Stomach (tissue), 9 donors: Measurements from ENCODE around the gene IDH1. TPM values are rescaled to one million over a fixed set of nuclear protein-coding genes. Genes with fewer than 3 reads are reported as not detected.
A peak's percentile ranks its signal among the peaks of the same experiment; 100 is the strongest.

Experiments
- DNase-seq, 2 donors: peaks; one replicate each; pipeline versions ENCODE4 v3.0.0 to v3.0.0-alpha.2; 2013 to 2019
- H3K27ac ChIP-seq, 5 donors: fragments of 200-600 bp in 4 of 5; sonication (generic) in 4 of 5; one replicate each; pipeline ENCODE4 v1.5.1; 2013 to 2019; ENCODE audit warnings: mild to moderate bottlenecking in 1 of 5, moderate library complexity in 1 of 5
- H3K27me3 ChIP-seq, 3 donors: fragments of 200-600 bp; sonication (generic); one replicate each; pipeline ENCODE4 v1.5.1; 2017 to 2019; ENCODE audit warnings: mixed run types in 1 of 3
- H3K36me3 ChIP-seq, 4 donors: fragments of 200-600 bp; sonication (generic); 1 replicate in 3 of 4; 2 replicates in 1 of 4; pipeline ENCODE4 v1.5.1; 2016 to 2019
- H3K4me1 ChIP-seq, 4 donors: fragments of 200-600 bp; sonication (generic); one replicate each; pipeline ENCODE4 v1.5.1; 2016 to 2019
- H3K4me3 ChIP-seq, 4 donors: fragments of 200-600 bp; sonication (generic) in 3 of 4; one replicate each; pipeline ENCODE4 v1.5.1; 2016 to 2019; ENCODE audit warnings: mild to moderate bottlenecking in 1 of 4
- H3K9me3 ChIP-seq, 4 donors: fragments of 200-600 bp; sonication (generic); one replicate each; pipeline ENCODE4 v1.5.1; 2016 to 2019
- EP300 ChIP-seq: sonication (generic); formaldehyde crosslinking; IDR thresholded peaks from one replicate; pipeline ENCODE4 v1.6.1; 2017; ENCODE audit warnings: antibody characterized with exemption
- POLR2A ChIP-seq, 4 donors: fragments of 450-650 bp; IDR thresholded peaks; one replicate each; pipeline ENCODE4 v1.6.1; 2016; ENCODE audit warnings: antibody characterized with exemption in 4 of 4, control low read depth in 2 of 4, mild to moderate bottlenecking in 1 of 4, moderate library complexity in 1 of 4
- POLR2AphosphoS5 ChIP-seq, 3 donors: sonication (generic); formaldehyde crosslinking; IDR thresholded peaks; one replicate each; pipeline ENCODE4 v1.6.1; 2016; ENCODE audit warnings: antibody characterized with exemption in 3 of 3
- WGBS, 5 donors: extraction: QIAGEN DNeasy Blood & Tissue Kit in 3 of 5; methylation state at CpG; one replicate each; pipeline versions ENCODE4 v1.1.5 to v1.1.7; 2013 to 2018; 5-methylcytosine and 5-hydroxymethylcytosine counted together
- intact Hi-C: fragments of 100-400 bp; cut with DNase I; formaldehyde crosslinking; loops from one replicate; pipeline ENCODE4 v1.15.1; 2023; ENCODE audit warnings: low total_unique reads
- polyA plus RNA-seq, 3 donors: library from polyadenylated mRNA; stranded (reverse); fragments of 200-250 nt; gene quantifications; one replicate each; pipeline ENCODE4 v1.2.3, GENCODE V29; 2013
- total RNA-seq, 5 donors: library from RNA; depleted of rRNA; stranded (reverse); fragments of >200 nt; gene quantifications; one replicate each; pipeline versions ENCODE4 v1.1.0 to v1.2.3, GENCODE V29; 2014 to 2016
- TF ChIP-seq, protein P1 (sequence below), 7 experiments: fragments of 450-650 bp in 4 of 7; fragments of 200-600 bp in 3 of 7; sonication (generic) in 3 of 7; IDR thresholded peaks; one replicate each; pipeline ENCODE4 v1.5.1; 2016 to 2019; ENCODE audit warnings: antibody characterized with exemption in 7 of 7, control low read depth in 2 of 7, mild to moderate bottlenecking in 1 of 7
- donor health status: healthy with polysubstance abuse.
- donor health status: Bipolar disorder and iron deficiency.
- donor health status: healthy.

The IDH1 gene
- total and polyA plus RNA-seq, 8 donors, result 18.1 to 106 (median 83.4) TPM

DNA sequence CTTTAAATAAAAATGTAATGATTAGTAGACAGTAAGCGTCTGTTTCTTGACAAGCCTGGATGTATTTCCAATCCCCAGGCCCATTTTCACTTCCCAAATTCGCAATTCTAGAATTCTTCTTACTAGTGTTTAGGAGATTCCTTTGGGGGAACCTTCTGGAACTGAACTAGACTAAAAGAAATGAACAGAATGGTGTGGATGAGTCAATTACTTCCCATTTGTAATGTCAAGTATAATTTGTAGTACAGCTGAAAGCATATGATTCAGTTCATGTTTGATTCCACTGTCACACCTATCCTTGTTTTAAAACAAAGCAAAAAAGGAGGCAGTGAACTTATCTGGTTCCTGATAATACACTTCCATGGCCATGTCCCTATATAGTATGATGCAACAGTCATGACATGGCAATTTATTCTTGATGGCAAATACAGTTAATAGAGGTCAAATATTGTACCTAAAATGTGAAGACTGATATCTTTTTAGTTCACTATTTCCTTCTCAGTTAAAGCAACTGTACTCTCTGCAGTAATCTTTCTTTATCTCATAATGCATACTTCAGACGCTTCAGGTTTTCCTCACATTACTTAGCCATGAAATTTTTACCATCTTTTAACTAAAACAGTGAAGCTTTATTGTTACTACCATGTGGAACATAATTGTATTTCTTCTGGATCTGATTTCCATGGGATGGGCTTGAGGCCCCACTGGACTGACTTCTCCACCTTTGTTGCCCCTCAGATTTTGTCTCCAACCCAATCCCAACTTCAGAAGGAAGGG lies 2.0 kb downstream of the IDH1 start:
- peak overlapping the region; percentile 72 to 89 (median 80) for H3K27ac ChIP-seq

DNA sequence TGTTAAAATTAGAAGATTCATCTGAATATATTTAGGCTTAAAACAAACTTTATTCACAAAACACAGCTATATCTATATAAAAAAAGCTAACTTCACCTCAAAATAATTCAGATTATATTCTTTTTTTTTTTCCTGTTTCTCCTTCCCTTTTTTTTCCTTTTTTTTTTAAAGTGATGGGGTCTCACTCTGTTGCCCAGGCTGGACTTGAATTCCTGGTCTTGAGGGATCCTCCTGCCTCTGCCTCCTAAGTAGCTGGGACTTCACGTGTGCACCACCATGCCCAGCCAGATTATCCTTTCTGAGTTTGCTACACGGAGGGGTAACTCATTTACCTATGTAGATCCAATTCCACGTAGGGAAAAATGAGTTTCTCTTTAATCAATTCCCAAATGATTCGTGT lies 3.8 kb downstream of the IDH1 start:
- TF ChIP-seq, protein P1, sequence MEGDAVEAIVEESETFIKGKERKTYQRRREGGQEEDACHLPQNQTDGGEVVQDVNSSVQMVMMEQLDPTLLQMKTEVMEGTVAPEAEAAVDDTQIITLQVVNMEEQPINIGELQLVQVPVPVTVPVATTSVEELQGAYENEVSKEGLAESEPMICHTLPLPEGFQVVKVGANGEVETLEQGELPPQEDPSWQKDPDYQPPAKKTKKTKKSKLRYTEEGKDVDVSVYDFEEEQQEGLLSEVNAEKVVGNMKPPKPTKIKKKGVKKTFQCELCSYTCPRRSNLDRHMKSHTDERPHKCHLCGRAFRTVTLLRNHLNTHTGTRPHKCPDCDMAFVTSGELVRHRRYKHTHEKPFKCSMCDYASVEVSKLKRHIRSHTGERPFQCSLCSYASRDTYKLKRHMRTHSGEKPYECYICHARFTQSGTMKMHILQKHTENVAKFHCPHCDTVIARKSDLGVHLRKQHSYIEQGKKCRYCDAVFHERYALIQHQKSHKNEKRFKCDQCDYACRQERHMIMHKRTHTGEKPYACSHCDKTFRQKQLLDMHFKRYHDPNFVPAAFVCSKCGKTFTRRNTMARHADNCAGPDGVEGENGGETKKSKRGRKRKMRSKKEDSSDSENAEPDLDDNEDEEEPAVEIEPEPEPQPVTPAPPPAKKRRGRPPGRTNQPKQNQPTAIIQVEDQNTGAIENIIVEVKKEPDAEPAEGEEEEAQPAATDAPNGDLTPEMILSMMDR (IDR thresholded peaks at IDR 0.05), result no peak
- TF ChIP-seq POLR2AphosphoS5 (IDR thresholded peaks at IDR 0.05), result no peak
- no peak for TF ChIP-seq POLR2A (IDR thresholded peaks at IDR 0.05)
- TF ChIP-seq EP300, result no peak
- intact Hi-C loops, result no loop called here
- Histone ChIP-seq H3K4me1 (peaks cover 14 to 62% (median 46%) of the 10 kb centered on the region in 4 donors), H3K27me3 (no peaks in the 10 kb centered on the region), H3K9me3 (no peaks in the 10 kb centered on the region), H3K36me3 (peaks cover 17 to 63% (median 60%) of the 10 kb centered on the region in 4 donors), H3K4me3 (no peak overlapping the region), H3K27ac (no peak overlapping the region)
- WGBS, 5 donors, result 87 to 96% (median 93%) methylated on average over 4 of the region's 4 CpGs
- DNase-seq, result no peak

More for the DNA sequence above, 2.0 kb downstream of the IDH1 start:
- Histone ChIP-seq H3K27me3 (no peaks in the 10 kb centered on the region), H3K4me1 (peaks cover 15 to 74% (median 47%) of the 10 kb centered on the region in 4 donors), H3K4me3 (peak overlapping the region; percentile 76 to 94 (median 90)), H3K36me3 (peaks cover 8 to 45% (median 42%) of the 10 kb centered on the region in 4 donors), H3K9me3 (no peaks in the 10 kb centered on the region)
- 62 to 77% (median 72%) methylated on average over 3 of the region's 3 CpGs for WGBS, 5 donors
- intact Hi-C loops, result no loop called here
- DNase-seq, result no peak
- TF ChIP-seq, protein P1 (IDR thresholded peaks at IDR 0.05), result no peak
- peak in 1 of 3 donors; percentile 66 for TF ChIP-seq POLR2AphosphoS5 (IDR thresholded peaks at IDR 0.05)

DNA sequence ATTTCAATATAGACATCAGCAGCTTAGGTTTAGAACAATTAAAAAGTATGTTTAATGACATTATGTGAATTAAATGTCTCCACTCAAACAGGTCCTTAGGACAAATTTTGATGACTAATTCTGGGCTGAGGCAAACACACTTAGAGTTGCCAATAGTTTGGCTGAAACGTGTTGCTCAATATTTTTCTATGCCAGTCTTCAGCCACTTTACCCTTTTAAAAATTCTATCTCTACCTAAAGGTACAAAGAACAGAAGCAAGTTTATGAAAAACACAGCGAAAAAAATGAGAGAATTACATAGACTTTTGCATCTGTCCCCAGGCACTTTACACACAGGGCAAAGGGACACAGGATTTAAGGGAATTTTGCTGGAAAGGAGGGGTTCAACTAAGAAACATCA lies 4.5 kb downstream of the IDH1 start:
- Histone ChIP-seq H3K4me1 (peaks cover 7 to 55% (median 40%) of the 10 kb centered on the region in 4 donors), H3K27me3 (no peaks in the 10 kb centered on the region), H3K36me3 (peaks cover 17 to 67% (median 67%) of the 10 kb centered on the region in 4 donors), H3K9me3 (no peaks in the 10 kb centered on the region), H3K4me3 (no peak overlapping the region), H3K27ac (no peak overlapping the region)
- TF ChIP-seq, protein P1 (IDR thresholded peaks at IDR 0.05), result no peak
- TF ChIP-seq POLR2A (IDR thresholded peaks at IDR 0.05) (no peak), POLR2AphosphoS5 (IDR thresholded peaks at IDR 0.05) (no peak), EP300 (no peak)
- 51 to 60% (median 56%) methylated on average over 2 of the region's 2 CpGs for WGBS, 5 donors
- DNase-seq, result no peak
- intact Hi-C loops, result no loop called here

DNA sequence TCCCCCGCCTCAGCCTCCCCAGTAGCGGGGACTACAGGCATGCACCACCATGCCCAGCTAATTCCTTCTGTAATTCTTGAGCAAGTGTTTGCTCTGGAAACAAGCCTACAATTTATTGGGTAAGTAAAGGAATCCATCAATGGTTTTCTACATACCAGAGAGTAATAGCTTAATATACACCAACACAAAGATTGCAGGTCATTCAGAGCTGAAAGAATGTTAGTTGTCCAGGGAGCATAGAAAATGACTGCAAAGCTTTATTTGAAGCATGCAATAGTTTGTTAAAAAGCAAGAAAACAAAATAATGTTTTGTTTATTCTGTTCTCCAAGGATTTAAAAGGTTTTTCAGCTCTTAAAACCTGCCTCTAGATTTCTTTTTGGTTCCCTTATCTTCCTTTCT lies 5.6 kb downstream of the IDH1 start:
- H3K27ac ChIP-seq, result no peak overlapping the region
- H3K36me3 ChIP-seq, result peaks cover 17 to 78% (median 77%) of the 10 kb centered on the region in 4 donors
- H3K4me1 ChIP-seq, result peaks cover 7 to 55% (median 40%) of the 10 kb centered on the region in 4 donors
- no peak for TF ChIP-seq EP300
- no peak overlapping the region for H3K4me3 ChIP-seq
- no peak for DNase-seq
- no peaks in the 10 kb centered on the region for H3K27me3 ChIP-seq
- H3K9me3 ChIP-seq, result no peaks in the 10 kb centered on the region
- 99 to 100% (median 100%) methylated on average over 2 of the region's 2 CpGs for WGBS, 5 donors
- intact Hi-C loops, result no loop called here

DNA sequence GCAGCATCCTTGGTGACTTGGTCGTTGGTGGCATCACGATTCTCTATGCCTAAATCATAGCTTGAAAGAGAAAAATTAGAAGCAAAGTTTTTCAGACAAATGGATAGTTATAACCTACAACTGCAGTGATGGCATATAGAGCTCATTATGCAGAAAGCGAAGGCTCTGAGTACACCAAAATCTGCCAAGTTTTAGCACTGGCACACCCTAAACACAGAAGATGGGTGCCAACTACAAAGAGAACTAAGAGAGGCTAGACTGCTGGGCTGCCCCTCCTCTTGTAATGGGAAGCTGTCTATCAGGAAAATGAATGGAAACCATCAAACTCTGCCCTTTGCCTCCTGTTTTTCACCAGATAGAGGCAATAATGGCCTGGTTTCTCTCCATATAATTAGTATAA lies 6.3 kb downstream of the IDH1 start:
- TF ChIP-seq, protein P1 (IDR thresholded peaks at IDR 0.05), result no peak
- no peak for TF ChIP-seq EP300
- TF ChIP-seq POLR2A (IDR thresholded peaks at IDR 0.05), result no peak
- no peak for TF ChIP-seq POLR2AphosphoS5 (IDR thresholded peaks at IDR 0.05)
- intact Hi-C loops, result no loop called here
- WGBS, 5 donors, result 94 to 98% (median 95%) methylated on average over 3 of the region's 3 CpGs
- Histone ChIP-seq H3K36me3 (peaks cover 17 to 85% (median 84%) of the 10 kb centered on the region in 4 donors), H3K27me3 (no peaks in the 10 kb centered on the region), H3K27ac (no peak overlapping the region), H3K4me3 (no peak overlapping the region), H3K4me1 (peaks cover 5 to 49% (median 34%) of the 10 kb centered on the region in 4 donors), H3K9me3 (no peaks in the 10 kb centered on the region)
- no peak for DNase-seq
